ENCODE measurements around the gene ACCSL. TPM values are rescaled to one million over a fixed set of nuclear protein-coding genes. Genes with fewer than 3 reads are reported as not detected.

ACCSL gene
- polyA plus RNA-seq, 1 of the 3 experiments (the other 2 are of a cell fraction), result not detected

- TF ChIP-seq, protein P1, sequence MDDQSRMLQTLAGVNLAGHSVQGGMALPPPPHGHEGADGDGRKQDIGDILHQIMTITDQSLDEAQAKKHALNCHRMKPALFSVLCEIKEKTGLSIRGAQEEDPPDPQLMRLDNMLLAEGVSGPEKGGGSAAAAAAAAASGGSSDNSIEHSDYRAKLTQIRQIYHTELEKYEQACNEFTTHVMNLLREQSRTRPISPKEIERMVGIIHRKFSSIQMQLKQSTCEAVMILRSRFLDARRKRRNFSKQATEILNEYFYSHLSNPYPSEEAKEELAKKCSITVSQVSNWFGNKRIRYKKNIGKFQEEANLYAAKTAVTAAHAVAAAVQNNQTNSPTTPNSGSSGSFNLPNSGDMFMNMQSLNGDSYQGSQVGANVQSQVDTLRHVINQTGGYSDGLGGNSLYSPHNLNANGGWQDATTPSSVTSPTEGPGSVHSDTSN (IDR thresholded peaks at IDR 0.05), result peak; percentile 76
- TF ChIP-seq ELF1 (IDR thresholded peaks at IDR 0.05) (no peak), NFIC (IDR thresholded peaks at IDR 0.05; ENCODE audit: borderline replicate concordance) (peak; percentile 60)
- ChIA-PET POLR2A (no interaction called here), CTCF (interaction anchor here (0.9 to 1.5 kb wide), 2 partner anchors 15 to 73 kb away, joined by 3 to 5 read pairs; no protein-coding TSS in a partner anchor)
- Histone ChIP-seq H3K36me3 (replicated peaks in 1 of 2; ENCODE audit: control insufficient read depth in 1 of 2, insufficient read depth in 2 of 2, low read length in 1 of 2) (no peaks in the 10 kb centered on the region), H4K20me1 (ENCODE audit: insufficient read depth) (no peaks in the 10 kb centered on the region), H3K4me1 (ENCODE audit: control insufficient read depth in 1 of 2, insufficient read depth in 2 of 2, low read depth in 1 of 2, low read length in 1 of 2) (peaks cover 19 to 22% of the 10 kb centered on the region in 2 experiments; a peak in 2 of 4 replicates), H3K4me2 (no peak overlapping the region), H3K4me3 (ENCODE audit: low read depth in 2 of 2, low read length in 1 of 2) (no peak overlapping the region), H2AFZ (ENCODE audit: low read depth) (no peak overlapping the region), H3K9ac (no peak overlapping the region), H3K9me2 (no peaks in the 10 kb centered on the region), H3K27me3 (ENCODE audit: insufficient read depth) (no peaks in the 10 kb centered on the region), H3F3A (replicated peaks; ENCODE audit: insufficient read depth) (no peaks in the 10 kb centered on the region), H3K9me3 (no peaks in the 10 kb centered on the region), H3K79me2 (ENCODE audit: insufficient read depth) (no peaks in the 10 kb centered on the region), H3K27ac (ENCODE audit: low read depth in 2 of 2, low read length in 1 of 2) (no peak overlapping the region)
- no peak for DNase-seq
- WGBS (ENCODE audit: low lambda C conversion rate), result 33% methylated on average over 3 of the region's 3 CpGs
Measured at GRCh38 chr11:44017443-44018126, 30.2 kb upstream of the ACCSL start.

GRCh38 chr11:44018127-44018521, 29.7 kb upstream of the ACCSL start:
- Histone ChIP-seq H3K27me3 (ENCODE audit: insufficient read depth) (no peaks in the 10 kb centered on the region), H3K9me3 (no peaks in the 10 kb centered on the region), H3F3A (replicated peaks; ENCODE audit: insufficient read depth) (no peaks in the 10 kb centered on the region), H3K4me2 (no peak overlapping the region), H3K9me2 (no peaks in the 10 kb centered on the region), H3K4me3 (ENCODE audit: low read depth in 2 of 2, low read length in 1 of 2) (no peak overlapping the region), H3K27ac (ENCODE audit: low read depth in 2 of 2, low read length in 1 of 2) (peak overlapping the region in 1 of 2 experiments; percentile 11; a peak in 1 of 4 replicates), H3K9ac (no peak overlapping the region), H3K4me1 (ENCODE audit: control insufficient read depth in 1 of 2, insufficient read depth in 2 of 2, low read depth in 1 of 2, low read length in 1 of 2) (peaks cover 19 to 22% of the 10 kb centered on the region in 2 experiments; a peak in 2 of 4 replicates), H2AFZ (ENCODE audit: low read depth) (no peak overlapping the region), H4K20me1 (ENCODE audit: insufficient read depth) (no peaks in the 10 kb centered on the region), H3K79me2 (ENCODE audit: insufficient read depth) (no peaks in the 10 kb centered on the region), H3K36me3 (replicated peaks in 1 of 2; ENCODE audit: control insufficient read depth in 1 of 2, insufficient read depth in 2 of 2, low read length in 1 of 2) (no peaks in the 10 kb centered on the region)
- TF ChIP-seq RCOR1 (IDR thresholded peaks at IDR 0.05; ENCODE audit: low read length) (no peak), YY1 (IDR thresholded peaks at IDR 0.05; ENCODE audit: low read depth) (no peak), NRF1 (IDR thresholded peaks at IDR 0.05; ENCODE audit: low read depth, low read length) (no peak), TEAD4 (IDR thresholded peaks at IDR 0.05; ENCODE audit: borderline replicate concordance, insufficient read depth) (no peak), MXI1 (IDR thresholded peaks at IDR 0.05; ENCODE audit: low read depth, low read length) (no peak), RXRA (IDR thresholded peaks at IDR 0.05; ENCODE audit: borderline replicate concordance, low read depth) (no peak), SMC3 (IDR thresholded peaks at IDR 0.05; ENCODE audit: low read depth, low read length) (no peak), FOXJ3 (CRISPR knock-in tag; IDR thresholded peaks at IDR 0.05) (no peak), FOXM1 (IDR thresholded peaks at IDR 0.05; ENCODE audit: low read depth) (no peak), MEF2A (IDR thresholded peaks at IDR 0.05; ENCODE audit: borderline replicate concordance, low read depth) (no peak), ELF1 (IDR thresholded peaks at IDR 0.05) (no peak)
- TF ChIP-seq, protein P2, sequence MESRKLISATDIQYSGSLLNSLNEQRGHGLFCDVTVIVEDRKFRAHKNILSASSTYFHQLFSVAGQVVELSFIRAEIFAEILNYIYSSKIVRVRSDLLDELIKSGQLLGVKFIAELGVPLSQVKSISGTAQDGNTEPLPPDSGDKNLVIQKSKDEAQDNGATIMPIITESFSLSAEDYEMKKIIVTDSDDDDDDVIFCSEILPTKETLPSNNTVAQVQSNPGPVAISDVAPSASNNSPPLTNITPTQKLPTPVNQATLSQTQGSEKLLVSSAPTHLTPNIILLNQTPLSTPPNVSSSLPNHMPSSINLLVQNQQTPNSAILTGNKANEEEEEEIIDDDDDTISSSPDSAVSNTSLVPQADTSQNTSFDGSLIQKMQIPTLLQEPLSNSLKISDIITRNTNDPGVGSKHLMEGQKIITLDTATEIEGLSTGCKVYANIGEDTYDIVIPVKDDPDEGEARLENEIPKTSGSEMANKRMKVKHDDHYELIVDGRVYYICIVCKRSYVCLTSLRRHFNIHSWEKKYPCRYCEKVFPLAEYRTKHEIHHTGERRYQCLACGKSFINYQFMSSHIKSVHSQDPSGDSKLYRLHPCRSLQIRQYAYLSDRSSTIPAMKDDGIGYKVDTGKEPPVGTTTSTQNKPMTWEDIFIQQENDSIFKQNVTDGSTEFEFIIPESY (IDR thresholded peaks at IDR 0.05; ENCODE audit: borderline replicate concordance, low read depth), result no peak
- no CpG with 5 or more reads among the region's 4 CpGs for WGBS (ENCODE audit: low lambda C conversion rate)
- DNase-seq, result no peak
- POLR2A ChIA-PET, result no interaction called here
- CTCF ChIA-PET, result no interaction called here
